Amniotic epithelial cell (primary cell): ENCODE results near the gene LIN28B.
"Not testable (repeated sequence)": the region's sequence is repeated elsewhere in the genome, so short reads cannot be mapped to it uniquely, and the experiment has no call there.

Experiments used
- DNase-seq: peaks from one replicate; pipeline ENCODE4 v3.0.0-alpha.2; 2010; ENCODE audit warnings: low read depth

The LIN28B gene, protein sequence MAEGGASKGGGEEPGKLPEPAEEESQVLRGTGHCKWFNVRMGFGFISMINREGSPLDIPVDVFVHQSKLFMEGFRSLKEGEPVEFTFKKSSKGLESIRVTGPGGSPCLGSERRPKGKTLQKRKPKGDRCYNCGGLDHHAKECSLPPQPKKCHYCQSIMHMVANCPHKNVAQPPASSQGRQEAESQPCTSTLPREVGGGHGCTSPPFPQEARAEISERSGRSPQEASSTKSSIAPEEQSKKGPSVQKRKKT

DNA sequence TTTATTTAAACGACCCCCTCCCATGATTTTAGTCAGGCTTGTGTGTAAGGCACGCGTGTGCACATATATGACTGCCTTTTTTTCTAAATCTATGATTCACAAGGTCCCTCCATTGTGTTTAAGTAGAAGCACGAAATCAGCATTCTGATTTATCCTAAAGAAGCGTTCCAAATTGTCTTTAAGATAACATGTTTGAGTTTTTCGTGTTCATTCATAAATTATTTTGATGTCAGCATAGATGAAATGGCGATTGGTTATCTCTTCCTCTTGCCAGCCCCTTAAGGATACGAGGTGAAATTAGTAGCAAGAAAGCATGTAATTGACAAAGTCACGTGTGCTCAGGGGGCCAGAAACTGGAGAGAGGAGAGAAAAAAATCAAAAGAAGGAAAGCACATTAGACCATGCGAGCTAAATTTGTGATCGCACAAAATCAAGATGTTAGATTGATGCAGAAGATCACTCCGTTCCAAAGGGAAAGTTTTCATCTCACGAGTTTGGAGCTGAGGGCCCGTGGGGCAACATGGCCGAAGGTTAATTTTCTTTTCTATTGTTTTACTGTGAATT, at the start of gene LIN28B:
Gene LIN28B (plus strand): TSS at position 377 of the 564 bp plus-strand sequence. CDS start 144 bp downstream, at position 521.
- DNase-seq = no peak

DNA sequence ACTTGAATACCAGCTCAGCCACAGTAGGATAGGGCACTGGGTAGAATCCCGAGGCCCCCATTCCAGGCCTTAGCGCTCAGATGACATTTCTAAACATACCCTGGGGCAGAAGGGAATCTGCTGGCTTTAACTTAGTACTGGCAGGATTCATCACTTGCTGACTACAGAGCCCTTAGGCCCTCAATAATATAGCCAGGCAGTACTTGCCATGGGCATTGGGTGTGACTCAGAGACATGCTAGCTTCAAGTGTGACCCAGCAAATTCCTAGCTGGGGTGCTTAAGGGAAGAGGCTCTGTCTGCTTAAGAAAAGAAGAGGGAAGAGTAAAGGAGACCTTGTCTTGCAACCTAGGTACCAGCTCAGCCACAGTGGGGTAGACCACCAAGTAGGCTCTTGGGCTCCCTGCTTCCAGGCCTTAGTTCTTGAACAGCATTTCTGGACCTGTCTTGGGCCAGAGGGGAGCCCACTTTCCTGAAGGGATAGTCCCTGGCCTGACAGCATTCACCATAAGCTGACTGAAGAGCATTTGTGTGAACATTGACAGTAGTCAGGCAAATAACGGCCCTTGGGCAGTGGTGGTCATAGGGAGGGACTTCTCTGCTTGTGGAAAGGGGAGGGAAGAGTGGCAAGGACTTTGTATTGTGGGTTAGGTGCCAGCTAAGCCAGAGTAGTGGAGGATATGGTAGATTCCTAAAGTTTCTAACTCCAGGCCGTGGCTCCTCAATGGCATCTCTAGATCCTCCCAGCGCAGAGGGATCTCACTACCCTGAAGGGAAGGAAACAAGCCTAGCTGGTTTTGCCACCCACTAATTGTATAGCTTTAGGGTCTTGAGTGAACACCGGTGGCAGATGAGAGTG, 48.6 kb upstream of the LIN28B start:
- DNase-seq = no peak

DNA sequence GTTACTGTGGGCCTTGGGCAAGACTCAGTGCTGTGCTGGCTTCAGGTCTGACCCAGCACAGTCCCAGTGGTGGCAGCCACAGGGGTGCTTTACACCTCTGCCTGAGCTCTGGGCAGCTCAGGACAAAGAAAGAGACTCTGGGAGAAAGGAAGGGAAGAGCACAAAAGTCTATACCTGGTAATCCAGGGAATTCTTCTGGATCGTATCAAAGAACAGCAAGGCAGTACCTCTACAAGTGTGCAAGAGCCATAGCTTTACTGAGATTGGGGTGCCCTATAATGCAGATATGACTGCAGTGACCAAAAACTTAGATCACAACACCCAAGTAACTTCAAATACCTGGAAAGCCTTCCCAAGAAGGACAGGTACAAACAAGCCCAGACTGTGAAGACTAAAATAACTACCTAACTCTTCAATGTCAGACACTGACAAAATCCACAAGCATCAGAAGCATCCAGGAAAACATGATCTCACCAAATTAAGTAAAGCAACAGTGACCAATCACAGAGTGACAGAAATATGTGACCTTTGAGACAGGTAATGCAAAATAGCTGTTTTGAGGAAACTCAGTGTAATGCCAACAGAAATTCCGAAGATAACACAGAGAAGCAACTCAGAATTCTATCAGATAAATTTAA, 47.9 kb upstream of the LIN28B start:
- DNase-seq = no peak

DNA sequence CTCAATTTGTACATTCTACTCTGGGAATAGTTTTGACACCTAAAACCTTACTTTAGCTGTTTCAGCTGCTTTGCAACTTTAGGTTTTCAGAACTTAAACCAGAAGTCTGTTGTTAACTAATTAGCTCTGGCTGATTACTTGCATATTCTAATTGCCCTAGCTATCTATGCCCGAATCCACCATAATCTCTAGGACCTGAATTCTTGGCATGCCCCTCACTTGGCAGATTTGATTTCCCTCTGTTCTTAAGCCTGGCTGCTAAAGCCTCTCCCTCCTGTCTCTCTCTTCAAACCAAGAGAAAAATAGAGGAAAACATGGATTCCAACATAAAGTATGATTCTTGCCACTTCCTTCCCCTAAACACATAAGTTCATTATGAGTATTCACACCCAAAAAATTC, 35.0 kb upstream of the LIN28B start:
- no peak for DNase-seq

DNA sequence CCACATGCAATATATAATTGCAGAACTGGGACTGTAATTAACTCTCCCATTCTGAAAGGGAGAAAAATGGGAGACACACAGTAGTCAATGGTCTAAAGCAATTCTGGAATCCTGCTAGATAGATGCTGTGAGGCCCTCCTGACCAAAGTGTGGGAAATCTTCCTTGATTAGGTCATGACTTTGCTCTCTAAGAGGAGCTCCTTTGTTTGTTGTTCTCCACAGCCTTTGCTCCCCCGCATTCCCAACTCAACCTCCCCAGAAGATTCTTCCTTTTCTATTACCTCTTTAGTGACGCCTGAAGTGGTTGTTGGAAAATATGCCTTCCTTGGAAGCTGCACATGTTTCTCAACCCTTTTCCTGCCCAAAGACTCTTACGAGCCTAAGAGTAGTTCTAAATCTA, 28.8 kb upstream of the LIN28B start:
- DNase-seq = peak; percentile 9

DNA sequence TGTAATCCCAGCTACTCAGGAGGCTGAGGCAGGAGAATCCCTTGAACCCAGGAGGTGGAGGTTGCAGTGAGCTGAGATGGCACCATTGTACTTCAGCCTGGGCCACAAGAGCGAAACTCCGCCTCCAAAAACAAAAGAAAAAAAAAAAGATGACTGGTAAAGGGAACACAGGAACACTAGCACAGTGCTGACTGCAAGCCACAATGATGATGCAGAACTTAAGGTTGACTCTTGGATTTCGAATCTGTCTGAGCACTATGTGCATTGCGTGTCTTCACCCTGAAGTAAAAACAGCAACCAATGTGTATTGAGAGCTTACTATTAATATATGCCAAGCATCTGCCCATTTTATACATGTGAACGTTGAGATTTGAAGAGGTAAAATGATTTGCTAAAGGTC, 27.6 kb upstream of the LIN28B start:
- DNase-seq = no peak

DNA sequence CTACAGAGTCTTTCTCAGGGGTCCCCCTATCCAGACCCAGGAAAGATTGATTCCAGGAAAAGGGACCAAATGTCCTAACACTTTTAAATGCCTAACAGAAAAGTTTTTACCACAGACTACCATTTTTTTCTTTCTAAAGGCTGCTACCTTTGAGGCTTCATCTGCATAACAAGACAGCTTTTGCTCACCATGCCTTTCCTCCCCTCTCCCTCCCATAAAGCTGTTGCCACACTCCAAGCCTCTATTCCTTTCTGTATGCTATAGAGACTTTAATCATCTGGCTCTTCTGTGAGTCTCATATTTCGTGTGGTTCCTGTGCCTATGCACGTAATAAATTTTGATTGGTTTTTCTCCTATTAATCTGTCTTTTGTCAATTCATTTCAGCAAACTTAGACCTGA, 26.0 kb upstream of the LIN28B start:
- DNase-seq = no peak

DNA sequence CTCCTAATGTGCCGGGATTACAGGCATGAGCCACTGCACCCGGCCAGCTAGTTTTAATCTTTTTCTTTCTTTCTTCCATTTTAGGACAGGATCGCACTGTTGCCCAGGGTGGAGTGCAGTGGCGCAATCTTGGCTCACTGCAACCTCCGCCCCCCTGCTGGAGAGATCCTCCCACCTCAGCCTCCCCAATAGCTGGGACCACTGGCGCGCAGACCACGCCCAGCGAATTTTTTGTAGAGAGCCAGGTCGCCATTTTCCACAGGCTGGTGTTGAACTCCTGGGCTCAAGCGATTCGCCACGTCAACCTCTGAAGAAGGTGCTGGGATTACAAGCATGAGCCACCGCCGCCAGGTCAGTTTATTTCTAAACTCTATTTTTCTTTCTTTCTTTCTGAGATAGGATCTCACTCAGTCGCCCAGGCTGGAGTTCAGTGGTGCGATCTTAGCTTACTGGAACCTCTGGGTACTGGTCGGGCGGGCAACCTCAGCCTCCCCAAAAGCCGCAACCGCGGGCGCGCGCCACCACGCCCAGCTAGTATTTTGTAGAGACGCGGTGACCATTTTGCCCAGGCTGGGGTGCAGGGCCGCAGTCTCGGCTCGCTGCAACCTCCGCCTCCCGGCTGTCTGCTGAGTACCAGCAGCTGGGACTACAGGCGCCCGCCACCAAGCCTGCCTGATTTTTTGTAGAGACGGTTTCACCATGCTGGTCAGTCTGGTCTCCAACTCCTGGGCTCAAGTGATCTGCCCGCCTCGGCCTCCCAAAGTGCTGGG, 20.0 kb upstream of the LIN28B start:
- DNase-seq = no peak

DNA sequence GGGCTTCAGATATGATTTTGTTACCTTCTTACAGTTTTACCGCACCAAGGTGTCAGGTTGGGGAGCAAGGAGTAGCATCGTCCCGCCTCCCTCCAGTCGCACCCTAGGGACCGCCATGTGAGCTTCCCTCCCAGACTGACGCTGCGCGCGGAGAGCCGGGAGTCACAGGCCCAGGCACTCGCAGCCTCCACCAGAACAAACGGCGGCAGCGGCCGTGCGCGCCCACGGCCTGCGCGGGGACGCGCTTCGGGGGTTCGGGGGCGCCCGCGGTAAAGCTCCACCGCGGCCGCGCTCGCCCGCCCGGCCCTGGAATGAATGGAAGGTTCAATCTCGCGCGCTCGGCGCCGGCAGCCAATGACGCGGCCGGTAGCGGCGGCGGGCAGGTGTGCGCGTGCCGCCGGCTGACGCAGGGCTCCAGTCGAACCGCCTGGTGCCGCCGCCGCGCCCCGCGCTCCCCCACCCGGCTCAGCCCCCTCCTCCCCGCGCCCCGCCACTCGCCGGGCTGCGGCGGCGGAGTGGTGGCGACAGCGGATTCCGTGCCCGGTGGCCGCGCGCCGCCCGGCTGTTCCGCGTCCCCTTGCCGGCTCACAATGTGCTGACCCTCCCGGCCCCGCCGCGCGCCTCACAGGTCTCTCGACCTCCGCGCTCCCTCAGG, 16.5 kb upstream of the LIN28B start:
- no peak for DNase-seq

DNA sequence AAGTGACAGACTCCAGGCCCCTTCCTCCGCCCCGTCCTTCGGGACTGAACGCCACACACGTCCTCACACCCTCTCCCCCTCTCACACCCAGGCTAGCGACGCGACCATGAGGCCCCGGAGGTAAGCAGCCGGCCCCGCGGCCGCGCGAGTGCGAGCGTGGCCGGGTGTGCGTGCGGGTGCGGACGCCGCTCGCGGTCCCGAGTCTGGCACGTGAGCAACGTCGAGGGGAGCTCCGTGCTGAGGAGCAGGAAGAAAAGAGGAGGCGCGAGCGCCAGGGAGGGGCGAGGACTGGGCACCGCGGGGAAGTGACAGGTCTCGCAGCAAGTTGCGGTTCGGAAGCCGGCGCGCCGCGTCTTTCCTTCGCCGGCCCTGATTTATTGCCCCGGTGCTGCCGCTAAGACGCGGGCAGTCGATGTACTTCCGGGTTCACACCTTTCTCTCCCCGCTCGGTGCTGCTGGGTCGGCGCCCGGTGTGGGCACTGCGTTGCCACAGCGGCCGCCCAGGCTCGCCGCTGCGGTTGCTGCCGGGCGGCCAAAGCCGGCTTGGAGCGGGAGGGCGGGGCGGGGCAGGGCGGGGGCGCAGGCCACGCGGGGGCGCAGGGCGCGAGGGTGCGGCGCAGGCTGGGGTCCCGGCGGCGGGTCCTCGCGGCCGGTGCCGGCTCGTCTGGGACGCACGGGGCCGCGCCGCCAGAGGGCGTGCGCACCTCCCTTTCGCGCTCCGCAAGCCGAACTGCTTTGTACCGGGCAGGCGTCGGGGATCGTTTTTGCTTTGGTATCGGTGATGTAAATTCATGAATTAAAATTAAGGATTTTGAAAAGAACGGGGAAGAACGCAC, 15.8 kb upstream of the LIN28B start:
- DNase-seq = peak; percentile 22

DNA sequence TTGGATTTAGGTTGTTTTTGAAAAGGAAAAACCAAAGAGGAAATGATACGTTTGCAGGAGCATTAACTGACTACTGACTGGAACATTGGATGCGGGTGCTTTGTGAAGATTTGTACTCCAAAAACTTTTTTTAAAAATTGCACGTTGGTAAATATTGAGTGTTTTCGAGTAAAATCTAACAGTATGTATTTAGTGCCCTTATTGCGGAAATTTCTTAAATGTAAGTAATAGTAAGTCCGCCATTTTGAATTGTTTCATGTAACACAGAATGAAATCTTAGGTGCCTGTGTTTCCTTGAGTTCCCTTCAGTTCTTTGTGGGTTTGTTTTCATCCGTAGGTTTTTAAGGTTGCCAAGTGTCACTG, 15.2 kb upstream of the LIN28B start:
- DNase-seq = no peak

DNA sequence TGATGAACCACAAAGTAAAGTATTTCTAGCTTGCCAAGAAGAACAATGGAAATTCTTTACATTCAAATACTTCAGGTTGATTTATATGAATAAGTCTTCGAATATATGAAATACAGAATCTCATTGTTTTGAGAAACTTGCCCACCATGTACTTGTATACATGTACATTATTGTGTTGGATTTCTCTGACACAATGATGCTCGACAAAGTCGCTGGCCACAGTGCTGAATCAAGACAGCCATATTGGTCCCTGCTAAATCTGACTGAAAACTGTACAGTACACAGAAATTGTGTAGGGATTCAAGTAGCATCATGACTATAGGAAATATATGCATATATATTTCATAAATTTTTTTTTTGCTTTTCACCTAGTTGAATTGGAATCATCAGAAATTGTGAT, 13.1 kb upstream of the LIN28B start:
- peak; percentile 46 for DNase-seq

DNA sequence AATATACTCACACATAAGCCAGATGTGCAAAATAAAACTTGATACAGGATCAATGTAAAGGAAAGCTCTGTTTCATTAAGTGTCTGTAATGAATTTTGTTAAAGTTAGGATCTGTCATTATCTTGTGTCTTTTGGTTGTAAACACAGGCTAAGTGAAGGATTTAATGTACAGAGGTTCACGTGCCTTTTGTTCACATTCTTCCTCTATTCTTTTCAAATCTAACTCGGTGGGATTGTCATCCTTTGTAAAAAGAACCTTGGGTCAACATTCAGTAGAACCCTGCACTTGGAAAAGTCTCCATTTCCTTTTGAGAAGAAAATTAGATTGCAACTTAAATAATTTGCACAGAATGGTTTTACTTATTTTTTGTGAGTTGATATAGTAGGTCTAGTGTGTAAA, 7.7 kb upstream of the LIN28B start:
- DNase-seq = no peak

DNA sequence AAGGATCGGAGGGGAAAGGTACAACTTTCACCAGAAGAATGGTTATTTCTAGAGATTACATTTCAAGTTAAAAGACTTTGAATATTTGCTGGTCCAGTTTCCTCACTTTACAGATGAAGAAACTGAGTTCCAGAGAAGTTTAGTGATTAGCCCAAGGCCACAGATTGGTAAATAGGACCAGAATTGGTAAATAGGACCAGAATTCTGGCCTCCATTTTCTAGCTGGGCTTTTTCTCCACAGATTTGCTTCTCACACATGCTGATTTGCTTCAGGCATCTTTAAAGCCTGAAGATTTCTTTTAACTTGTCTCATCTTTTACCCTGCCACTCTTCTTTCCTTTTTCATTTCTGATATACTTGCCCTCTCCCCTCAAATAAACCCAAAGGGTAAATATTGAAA, 5.2 kb upstream of the LIN28B start:
- no peak for DNase-seq

DNA sequence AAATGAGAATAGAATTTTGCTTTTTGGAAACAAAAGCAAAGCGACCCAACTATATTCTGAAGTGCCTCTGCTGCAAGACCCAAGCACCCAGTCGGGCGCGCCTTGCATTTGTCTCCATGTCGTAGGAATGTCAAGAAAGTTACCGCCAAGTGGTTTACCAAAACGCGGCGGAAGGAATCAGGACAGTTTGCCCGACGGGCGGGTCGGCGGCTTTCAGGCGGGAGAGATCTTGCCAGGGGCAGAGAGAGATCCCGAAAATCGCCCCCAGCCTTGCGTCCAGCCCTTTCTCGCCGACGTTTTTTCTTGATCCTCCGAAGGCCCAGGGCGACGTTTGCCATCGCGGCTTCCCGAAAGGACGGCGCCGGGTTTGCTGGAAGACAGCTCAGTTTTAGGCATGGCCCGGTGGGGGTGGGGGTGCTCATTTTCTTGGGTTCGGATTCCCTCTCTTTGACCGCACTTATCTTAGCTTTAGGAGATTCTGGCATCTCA, 4.0 kb upstream of the LIN28B start:
- DNase-seq = no peak

DNA sequence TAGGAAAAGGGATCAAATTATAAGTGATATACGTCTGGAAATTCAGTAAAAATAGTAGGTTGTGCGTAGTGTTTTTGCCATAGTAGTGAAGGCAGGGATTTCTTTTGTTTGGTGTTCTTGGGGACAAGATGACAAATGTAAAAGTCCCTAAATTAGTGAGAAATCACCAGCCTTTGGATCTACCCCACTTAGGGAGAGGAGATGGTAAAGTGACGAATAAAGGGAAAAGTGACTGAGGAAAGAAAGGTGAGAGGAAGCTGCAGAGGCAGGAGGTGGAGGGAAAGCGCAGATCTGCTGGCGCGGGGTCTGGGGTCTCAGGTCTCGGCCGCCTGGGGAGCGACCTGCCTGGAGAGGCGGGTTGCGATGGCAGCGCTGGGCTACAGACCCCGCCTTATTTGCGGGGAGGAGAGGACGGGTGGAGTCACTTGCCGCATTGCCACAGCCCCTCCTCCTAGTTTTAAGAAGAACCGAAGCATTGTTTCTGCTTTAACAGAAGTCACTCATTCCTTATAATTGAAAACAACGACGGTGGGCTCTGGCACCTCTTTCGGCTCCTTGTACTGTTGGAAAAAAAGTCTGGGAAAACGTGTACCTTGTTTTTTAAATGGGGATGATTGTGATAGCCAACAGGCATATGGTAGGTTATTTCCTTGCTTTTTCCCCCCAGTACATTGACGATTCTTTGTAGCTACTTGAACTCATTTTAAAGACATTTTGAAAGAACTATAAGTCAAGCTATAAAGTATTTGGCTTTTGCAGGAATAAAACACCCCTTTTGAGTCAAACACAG, 3.3 kb upstream of the LIN28B start:
- not testable (repeated sequence) for DNase-seq

DNA sequence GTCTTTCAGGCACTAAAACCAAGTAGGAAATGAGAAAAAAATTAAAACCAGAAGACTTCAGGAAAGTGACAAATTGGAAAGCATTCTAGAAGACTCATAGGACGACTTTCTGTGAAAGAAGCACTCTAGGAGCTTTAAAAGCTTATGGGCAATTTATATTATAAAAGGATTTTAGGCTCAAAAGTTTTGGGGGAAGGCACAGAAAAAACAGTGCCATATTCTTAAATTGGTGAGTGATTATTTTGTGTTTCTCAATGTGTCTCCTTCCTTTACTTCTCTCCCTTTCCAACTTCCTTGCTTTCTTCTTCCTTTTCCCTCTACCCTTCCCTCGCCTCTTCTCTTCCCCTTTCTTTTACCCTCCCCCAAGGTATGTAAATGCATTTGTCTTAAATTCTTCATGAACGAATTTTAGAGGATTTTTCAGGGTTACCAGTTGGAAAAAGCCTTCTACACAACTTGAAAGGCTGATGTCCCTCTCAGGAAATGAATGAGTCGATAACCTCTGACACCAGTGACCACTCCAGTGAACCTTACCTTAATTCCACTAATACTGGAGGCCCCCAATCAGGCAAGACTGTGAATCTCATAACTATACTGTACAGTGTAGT, 2.6 kb upstream of the LIN28B start:
- DNase-seq = no peak

DNA sequence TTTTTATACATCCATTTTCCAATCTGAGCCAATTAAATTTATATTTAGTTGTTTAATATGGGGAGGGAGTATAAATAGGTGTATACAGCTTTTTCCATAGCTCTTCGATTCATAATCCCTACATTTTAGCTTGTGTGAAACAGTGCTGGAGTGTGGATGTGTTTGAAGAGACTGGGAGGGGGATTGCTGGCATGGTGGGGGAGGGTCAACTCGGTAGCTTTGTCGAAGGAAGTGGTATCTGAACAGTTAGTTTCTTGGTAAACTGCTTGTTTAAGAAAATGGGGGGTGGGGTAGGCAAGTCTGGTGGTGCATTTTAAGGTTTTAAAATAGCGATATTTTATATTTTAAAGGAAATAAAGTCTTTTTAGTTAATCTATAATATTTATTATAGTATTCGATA, 1.4 kb upstream of the LIN28B start:
- DNase-seq = no peak
